GM12873 (cell line): ENCODE results near the gene SND1.

Source experiments
- TF ChIP-seq, protein P1 (sequence below): IDR thresholded peaks from 2 replicates; pipeline ENCODE4 v1.5.1; 2012; ENCODE audit warnings: low read depth, mild to moderate bottlenecking, moderate library complexity, low read length, control low read depth; ENCODE audit not compliant: insufficient read depth; ENCODE audit errors: missing control alignments

The SND1 gene

DNA sequence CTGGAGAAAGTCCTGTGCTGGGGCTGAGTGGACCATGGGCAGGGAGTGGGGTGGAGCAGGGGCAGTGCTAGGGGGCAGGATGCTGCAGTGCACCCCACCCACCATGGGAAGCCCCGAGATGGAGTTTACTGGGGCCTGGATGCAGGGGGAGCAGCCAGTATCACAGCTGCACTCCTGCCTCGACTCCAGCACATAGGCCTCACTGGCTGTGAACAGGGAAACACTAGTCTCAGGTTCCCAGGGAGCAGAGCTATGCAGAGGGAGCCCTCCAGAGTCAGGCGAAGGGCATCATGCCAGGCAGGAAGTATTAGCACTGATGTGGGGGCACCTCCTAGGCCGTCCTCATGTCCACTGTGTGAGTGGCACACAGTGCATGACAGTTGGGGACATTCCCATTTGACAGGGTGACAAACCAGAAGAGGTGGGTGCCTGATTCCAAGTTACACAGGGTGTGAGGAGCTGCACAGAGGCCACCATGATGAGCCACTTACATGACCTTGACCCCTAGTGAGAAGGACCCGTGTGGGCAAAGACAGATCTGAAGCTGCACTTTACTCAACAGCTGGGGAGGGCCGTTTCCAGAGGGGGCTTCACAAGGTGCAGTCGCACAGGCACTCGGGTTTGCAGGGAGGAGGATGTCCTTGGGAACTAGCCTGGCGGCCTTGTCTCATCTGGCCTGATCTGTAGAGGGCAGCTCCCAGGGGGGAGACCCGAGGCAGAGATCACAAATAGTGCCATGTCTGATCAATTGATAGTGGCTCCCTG, 449.1 kb downstream of the SND1 start:
- TF ChIP-seq, protein P1, sequence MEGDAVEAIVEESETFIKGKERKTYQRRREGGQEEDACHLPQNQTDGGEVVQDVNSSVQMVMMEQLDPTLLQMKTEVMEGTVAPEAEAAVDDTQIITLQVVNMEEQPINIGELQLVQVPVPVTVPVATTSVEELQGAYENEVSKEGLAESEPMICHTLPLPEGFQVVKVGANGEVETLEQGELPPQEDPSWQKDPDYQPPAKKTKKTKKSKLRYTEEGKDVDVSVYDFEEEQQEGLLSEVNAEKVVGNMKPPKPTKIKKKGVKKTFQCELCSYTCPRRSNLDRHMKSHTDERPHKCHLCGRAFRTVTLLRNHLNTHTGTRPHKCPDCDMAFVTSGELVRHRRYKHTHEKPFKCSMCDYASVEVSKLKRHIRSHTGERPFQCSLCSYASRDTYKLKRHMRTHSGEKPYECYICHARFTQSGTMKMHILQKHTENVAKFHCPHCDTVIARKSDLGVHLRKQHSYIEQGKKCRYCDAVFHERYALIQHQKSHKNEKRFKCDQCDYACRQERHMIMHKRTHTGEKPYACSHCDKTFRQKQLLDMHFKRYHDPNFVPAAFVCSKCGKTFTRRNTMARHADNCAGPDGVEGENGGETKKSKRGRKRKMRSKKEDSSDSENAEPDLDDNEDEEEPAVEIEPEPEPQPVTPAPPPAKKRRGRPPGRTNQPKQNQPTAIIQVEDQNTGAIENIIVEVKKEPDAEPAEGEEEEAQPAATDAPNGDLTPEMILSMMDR, result no peak

DNA sequence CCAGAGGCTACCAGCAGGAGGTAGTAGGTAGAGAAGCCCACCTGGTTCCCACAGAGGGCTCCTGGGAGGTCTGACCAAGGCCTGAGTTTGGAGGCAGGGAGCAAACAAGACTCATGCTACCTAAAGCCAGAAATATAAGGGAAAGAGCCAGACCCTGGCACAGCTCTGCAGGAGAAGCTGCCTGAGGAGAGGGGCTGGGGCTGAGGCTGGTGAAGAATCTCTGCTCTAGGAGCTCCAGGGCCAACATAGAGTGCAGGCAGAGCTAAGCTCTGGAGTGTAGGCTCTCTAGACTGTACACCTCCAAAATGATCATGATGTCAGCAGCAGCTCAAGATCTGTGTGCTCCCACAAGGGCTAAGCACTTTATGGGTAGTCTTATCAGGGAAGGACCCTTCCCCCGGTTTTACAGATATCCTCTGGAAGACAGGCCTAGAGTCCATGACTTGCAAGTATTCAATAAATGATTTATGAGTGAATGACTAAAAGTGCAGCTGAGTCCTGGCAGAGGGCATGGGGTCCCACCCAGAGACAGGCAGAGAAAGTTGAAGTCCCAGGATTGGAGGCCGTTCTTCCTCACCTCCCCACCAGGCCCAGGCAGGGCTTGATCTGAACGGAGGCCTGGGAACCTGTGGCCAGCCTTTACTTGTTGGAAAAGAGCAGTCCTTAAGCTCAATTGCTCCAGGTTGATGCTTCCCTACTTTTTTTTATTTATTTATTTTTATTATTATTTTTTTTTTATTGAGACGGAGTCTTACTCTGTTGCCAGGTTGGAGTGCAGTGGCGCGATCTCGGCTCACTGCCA, 450.7 kb downstream of the SND1 start:
- TF ChIP-seq, protein P1, result no peak

DNA sequence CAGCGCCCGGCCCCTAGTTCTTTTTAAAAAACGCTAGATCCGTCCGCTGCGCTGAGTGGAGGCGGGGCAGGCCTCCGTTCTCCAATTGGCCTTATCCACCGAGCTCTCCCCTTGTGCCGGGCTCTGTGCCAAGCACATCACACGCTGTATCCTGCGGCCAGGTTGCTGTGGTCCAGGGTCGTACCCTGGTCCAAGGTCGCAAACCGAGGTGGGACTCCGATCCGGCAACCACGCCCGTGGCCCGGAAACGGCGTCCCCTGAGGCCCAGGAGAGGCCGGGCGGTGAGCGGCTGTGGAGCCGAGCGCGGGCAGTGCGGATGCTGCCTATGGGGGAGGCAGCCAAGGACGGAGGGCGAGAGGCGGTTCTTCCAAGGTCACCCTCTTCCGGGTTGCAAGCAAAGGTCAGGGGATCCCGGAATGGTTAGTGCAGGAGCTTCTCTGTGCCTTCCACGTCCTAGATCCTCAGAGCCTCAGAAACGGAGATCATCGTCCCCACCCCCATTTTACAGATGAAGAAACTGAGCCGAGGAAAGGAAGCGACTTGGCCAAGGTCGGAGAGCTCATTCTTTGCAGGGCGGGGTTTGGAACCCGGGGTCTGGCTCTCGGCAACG, 451.6 kb downstream of the SND1 start:
- TF ChIP-seq, protein P1, result no peak

DNA sequence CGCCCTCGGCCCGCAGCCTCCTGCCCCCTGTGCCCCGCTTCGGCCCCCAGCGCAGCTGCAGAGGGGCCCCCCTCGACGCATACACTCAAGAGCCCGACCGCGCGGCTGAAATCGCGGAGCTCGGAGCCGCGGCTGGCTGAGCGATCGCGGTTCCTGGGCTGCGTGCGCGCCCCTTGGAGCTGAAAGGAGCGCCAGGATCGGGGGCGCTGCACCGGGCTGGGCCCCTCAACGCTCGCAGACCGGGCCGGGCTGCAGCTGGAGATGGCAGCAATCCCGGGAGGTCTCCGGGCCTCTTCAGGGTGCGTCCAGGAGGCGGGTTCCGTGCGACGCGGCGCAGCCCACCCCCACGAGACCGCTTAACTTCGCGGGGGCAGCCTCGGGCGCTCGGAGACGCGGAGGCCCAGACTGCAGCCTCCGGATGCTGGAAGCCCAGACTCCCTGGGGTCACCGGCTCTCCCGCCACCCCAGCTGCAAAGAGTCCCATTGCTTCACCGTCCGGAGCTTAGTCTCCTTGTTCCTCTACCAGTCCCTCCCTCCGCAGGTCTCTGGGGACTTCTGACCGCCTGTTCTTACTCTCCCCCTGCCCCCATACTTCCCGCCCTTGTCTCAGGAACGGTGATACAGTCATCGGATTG, 452.2 kb downstream of the SND1 start:
- TF ChIP-seq, protein P1, result no peak

DNA sequence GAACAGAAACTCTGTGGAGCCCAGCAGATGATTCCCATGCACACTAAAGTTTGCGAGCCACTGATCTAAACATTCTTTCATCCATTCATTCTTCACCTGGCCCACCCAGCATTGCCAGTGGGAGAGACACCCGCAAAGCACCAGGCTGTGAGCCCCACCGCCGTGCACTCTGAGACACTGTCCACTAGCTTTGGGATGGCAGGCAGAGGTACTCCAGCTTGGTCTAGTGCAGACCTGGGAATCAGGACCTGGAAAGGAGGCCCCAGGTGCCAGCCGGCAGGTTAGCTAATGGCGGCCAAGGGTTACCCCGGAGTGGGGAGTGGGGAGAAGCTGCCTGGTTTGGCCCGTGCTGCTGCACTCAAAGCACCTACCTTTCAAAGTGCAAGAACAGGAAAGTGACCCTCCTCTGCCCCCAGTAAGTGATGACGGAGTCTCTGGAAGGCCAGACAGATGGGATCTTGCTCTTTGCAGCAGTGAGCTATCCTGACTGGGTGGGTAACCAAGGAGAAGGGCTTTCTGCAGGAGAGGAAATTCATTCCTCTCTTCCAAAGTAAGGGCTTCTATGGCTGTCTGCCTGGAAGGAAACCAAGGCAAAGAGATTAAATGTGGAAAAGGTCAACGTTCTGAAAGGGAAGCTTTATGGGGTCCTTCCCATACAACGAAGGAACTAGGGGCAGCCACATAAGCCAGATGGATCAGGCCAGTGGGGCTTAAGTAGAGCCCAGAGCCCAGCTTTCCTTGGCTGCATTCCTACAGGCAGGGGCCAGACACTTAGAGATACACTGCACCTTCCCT, 453.4 kb downstream of the SND1 start:
- TF ChIP-seq, protein P1, result no peak

DNA sequence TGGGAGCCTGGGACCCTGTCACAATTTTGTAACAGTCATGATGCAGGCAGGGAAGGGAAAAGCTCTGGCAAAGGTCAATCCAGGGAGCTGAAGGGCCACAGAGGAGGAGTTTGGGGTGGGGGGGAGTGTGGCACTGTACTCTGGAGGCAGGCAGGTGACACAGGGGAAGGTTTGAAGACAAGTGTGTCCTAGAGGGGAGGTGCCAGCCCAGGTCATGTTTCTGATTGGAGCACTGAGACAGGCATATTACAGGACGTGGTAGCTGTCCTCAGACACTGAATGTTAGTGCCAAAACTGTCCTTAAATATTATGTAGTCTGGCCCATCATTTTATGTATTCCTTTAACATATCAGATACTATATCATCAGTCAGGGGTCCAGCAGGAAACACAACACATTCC, 454.8 kb downstream of the SND1 start:
- TF ChIP-seq, protein P1, result no peak
